GM10266 (cell line): ENCODE data around the gene ST8SIA1.

Source experiments
- DNase-seq: peaks from one replicate; pipeline ENCODE4 v3.0.0; 2012; ENCODE audit errors: extremely low spot score
- TF ChIP-seq, protein P1 (sequence below): IDR thresholded peaks from 2 replicates; pipeline ENCODE4 v1.5.1; 2012; ENCODE audit warnings: mild to moderate bottlenecking, low read depth; ENCODE audit not compliant: control insufficient read depth, insufficient read depth; ENCODE audit errors: missing control alignments

The ST8SIA1 gene

GRCh38 chr12:22283508-22283907 is 51.0 kb downstream of the ST8SIA1 start:
- TF ChIP-seq, protein P1, sequence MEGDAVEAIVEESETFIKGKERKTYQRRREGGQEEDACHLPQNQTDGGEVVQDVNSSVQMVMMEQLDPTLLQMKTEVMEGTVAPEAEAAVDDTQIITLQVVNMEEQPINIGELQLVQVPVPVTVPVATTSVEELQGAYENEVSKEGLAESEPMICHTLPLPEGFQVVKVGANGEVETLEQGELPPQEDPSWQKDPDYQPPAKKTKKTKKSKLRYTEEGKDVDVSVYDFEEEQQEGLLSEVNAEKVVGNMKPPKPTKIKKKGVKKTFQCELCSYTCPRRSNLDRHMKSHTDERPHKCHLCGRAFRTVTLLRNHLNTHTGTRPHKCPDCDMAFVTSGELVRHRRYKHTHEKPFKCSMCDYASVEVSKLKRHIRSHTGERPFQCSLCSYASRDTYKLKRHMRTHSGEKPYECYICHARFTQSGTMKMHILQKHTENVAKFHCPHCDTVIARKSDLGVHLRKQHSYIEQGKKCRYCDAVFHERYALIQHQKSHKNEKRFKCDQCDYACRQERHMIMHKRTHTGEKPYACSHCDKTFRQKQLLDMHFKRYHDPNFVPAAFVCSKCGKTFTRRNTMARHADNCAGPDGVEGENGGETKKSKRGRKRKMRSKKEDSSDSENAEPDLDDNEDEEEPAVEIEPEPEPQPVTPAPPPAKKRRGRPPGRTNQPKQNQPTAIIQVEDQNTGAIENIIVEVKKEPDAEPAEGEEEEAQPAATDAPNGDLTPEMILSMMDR: no peak
- DNase-seq: no peak

DNA sequence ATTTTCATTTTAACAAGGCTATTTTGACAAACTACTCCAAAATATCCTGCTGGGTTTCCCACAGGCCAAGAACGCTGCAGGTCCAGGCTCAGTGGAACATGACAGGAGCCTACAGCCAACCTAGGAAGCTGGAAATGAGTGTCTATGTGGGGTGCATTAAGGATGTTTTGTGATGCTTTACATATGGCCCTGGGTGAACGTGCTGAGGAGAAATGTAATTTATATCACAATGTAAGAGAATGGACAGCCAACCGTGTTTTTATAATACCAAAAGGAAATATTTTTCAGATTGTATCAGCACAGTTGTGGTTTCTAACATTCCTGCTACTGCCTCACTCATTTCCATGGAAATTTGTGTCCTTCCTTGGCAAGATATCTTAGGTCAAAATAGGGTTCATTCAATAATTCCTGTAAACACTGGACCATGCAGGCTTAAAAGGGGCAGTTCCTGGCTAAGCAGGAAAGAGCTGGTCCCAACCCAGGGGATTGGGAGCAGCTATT is 51.5 kb downstream of the ST8SIA1 start:
- no peak for DNase-seq

GRCh38 chr12:22282283-22282682 is 52.2 kb downstream of the ST8SIA1 start:
- DNase-seq: no peak
- TF ChIP-seq, protein P1: no peak

More for the DNA sequence above, 51.5 kb downstream of the ST8SIA1 start:
- TF ChIP-seq, protein P1: no peak

DNA sequence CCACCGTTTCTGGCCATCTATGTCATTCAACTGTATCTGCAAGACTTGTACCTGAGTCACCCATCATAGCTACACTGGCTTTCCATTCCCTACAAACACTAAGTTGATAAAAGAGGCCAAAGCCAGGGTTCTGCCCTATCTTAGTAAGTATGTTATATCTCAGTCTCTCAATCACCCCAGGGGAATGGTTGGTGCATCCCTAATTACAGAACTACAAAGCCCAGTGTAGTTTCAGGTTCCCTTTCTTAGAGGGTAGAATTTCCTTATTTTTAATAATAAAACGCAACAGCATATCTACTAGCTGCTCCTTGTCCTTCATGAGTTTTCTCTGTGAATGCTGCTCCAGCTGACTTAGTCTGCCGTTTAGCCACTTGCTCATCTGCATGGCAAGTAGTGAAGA is 57.6 kb downstream of the ST8SIA1 start:
- TF ChIP-seq, protein P1: no peak
- no peak for DNase-seq

- TF ChIP-seq, protein P1: no peak
Measured at GRCh38 chr12:22276313-22276712, 58.2 kb downstream of the ST8SIA1 start.

GRCh38 chr12:22275843-22276242 is 58.7 kb downstream of the ST8SIA1 start:
- DNase-seq: no peak
- TF ChIP-seq, protein P1: no peak

More at GRCh38 chr12:22276313-22276712, 58.2 kb downstream of the ST8SIA1 start:
- no peak for DNase-seq

DNA sequence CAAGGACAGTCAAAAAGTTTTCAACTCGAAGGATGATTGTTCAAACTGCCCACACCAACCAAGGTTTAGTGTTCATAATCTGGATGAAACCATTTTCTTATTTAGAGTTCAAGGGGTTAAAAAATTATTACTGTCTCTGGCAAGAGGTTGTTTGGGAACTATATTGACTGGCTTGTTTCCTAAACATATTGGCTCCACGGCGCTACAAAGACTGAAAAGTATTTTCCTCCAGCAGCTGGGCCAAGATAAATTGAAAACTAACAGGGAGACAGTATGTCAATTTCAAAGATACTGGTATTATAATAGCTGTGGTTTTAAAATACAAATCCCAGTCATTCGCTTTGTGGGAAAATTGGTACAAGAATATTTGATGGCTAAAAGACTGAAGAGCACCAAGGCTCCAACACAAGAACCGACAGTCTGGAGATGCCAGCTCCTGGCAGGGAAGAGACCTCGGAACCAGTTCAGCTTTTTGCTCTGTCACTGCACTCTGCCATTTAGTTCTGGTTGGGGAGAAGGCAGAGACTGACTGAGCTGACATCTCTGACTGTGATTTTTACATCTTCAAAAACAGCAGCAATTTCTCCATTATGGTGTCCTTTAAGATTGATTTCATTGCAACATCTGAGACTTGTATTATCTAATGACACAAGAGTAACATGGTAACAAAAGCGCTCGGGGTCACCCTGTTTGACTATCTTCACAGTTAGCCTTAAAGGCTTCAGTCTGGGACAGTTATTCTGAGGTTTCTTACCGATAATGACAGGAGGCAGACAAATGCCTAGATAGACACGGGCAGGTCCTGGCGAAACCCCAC is 62.0 kb downstream of the ST8SIA1 start:
- TF ChIP-seq, protein P1: no peak
- no peak for DNase-seq
